GM18909 (cell line): Measurements from ENCODE around the gene EFEMP1.

Experiments used
- ATAC-seq: cut with Tn5 transposase; IDR thresholded peaks from one replicate; pipeline ENCODE4 v1.9.1; 2021; ENCODE audit warnings: mild to moderate bottlenecking; ENCODE audit not compliant: unreplicated experiment, poor library complexity

The EFEMP1 gene

DNA sequence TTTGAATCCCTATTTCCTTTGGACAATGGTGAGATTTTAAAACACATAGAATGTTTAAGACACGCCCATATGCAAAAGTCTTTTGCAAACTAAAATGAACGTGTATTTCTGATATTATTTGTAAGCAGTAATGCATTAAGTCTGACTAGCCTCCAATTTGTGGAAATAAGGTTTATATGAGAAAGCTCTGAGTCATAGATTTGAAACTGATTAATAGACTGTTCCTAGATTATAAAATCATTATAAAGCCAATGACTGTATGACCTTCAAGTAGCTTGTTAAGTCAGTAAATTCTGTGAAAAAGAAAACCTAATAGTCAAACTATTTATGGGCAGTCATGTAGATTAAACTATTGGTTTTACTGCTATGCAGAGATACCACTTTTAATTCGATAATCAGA lies 12.8 kb upstream of the EFEMP1 start:
- no peak for ATAC-seq

DNA sequence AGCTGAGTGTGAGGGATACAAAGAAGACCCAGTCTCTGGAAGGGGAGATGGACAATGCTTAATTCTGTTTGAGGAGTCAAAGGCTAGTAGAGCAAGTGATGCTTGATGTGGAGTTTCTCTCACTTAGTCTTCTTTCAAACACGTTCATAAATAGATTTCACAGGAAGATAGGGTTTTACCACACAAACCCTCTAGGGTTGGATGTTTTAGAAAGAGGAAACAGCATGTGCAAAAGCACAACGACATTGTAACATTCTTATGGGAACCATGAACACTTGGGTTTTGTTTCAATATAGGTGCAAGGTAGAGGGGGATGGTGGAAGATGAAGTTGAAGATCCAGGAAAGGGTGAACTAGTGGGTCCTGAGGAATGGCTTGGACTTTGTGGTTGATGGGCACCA lies 10.8 kb upstream of the EFEMP1 start:
- ATAC-seq = no peak

GRCh38 chr2:55932843-55933242 lies 9.3 kb upstream of the EFEMP1 start:
- no peak for ATAC-seq

DNA sequence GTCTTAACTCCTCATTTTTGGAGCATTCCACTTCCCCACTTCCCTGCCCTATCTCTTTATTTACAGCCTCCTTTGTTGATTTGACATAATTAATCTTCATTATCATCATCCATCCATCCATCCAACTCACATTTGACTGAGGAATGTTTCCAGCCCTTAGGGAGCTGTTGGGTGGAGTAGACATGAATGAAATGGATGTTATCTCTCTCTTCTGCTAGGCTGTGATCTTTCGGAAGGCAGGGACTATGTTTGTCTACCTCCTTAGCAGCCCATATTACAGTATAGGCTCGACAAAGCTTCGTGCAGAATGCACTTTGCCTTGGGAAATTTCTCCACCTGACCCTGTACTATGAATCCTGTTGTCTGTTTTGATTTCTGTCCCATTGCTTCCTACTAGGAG lies 7.7 kb upstream of the EFEMP1 start:
- ATAC-seq = no peak

DNA sequence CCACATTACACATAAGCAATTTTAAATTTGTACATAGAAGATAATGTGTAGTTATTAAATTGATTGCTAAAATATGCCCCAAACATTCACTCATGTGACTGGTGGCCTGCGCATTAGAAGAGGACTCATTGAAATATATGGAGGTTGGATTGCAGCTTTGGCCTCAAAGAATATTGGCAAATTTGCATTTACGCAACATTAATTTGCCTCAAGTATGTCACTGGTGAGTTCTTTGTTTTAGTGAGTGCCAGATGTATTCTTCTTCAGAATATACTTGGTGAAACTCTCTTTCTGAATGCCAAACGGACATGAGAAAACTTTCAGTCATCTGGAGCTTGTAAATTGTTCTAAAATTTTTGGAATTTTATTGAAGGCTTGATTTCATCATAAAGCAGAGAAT lies 5.9 kb upstream of the EFEMP1 start:
- ATAC-seq = no peak

GRCh38 chr2:55926974-55927373 lies 3.4 kb upstream of the EFEMP1 start:
- ATAC-seq = no peak

GRCh38 chr2:55926246-55926645 lies 2.7 kb upstream of the EFEMP1 start:
- ATAC-seq = no peak

GRCh38 chr2:55923982-55924321 lies 370 bp upstream of the EFEMP1 start:
- no peak for ATAC-seq

GRCh38 chr2:55922291-55922907 lies 1.2 kb downstream of the EFEMP1 start:
- ATAC-seq = peak; percentile 10

- no peak for ATAC-seq
Measured at GRCh38 chr2:55919574-55919973, 4.0 kb downstream of the EFEMP1 start.

DNA sequence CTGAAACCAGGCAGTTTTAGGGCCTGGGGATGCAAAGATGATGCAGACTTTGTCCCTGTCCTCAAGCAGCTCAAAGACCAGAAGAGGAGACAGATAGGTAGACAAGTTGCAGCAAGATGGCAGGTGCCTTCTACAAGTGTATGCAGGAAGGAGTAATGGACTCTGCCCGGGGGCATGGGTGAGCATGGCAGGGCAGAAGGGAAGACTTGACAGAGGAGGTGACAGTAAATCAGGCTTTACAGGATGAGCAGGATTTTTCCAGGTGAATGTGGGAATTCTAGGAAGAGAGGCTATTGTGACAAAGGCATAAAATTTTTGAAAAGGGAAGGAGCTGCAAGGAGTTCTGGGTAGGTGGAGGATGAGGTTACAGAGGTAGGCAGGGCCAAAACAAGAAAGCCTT lies 4.7 kb downstream of the EFEMP1 start:
- ATAC-seq = no peak

DNA sequence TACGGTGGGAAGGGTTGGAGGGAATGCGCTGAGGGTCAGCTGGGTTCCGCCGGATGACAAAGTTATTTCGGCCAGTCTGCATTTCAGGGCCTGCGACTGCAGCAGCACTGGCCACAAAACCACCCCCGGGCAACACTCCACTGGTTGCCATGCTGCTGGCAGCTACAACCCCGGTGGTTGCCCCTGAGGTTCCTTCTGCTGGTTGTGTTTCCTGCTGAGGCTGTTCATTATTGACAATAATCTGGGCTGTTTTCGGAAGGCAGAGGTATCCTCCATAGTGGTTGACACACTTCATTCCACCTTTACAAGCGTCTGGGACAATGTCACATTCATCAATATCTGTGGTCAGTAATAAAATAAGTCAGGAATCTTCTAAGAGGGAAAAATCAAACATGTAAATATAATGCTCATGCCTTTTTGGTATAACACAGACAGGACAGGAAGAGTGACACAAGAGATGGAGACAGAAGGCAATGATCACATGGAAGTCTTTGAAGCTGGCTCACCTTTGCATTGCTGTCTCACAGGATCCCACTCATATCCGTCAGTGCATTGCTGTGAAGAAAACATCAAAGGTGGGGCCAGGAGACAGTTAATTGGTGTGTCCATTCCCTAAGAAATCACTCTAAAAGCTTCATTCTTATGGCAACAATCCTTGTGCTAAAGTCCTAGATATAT lies 5.7 kb downstream of the EFEMP1 start:
- ATAC-seq = no peak

- ATAC-seq = no peak
Measured at GRCh38 chr2:55917117-55917516, 6.5 kb downstream of the EFEMP1 start.

DNA sequence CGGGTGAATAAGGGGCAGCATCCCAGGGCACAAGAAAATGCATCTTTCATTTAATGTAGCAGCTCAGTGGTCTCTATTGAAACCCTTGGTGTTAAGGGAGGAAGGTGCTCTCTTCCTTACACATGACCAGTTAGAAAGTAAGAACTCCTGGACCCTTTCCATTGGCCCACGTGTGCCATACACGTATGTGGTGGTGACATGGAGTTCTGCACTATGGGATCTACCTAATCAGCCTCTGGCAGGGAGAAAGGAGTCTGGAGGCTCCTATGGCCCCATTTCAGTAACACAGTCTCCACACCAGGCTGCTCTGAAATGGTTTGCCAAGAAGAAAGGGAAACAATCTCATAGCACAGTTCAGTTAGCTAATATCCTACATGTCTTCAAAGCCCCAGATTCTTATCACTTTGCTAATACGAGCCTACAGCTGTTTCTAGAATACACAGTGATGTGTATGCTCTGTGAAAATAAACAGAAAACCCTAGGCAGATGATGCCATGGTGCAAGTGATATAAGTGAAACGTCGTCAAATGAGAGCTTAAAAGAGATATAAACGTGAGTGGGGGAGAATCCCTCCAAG lies 7.0 kb downstream of the EFEMP1 start:
- no peak for ATAC-seq

GRCh38 chr2:55914786-55915185 lies 8.8 kb downstream of the EFEMP1 start:
- ATAC-seq = no peak

- no peak for ATAC-seq
Measured at GRCh38 chr2:55912926-55913325, 10.7 kb downstream of the EFEMP1 start.

- no peak for ATAC-seq
Measured at GRCh38 chr2:55910077-55910476, 13.5 kb downstream of the EFEMP1 start.

GRCh38 chr2:55907686-55908085 lies 15.9 kb downstream of the EFEMP1 start:
- ATAC-seq = no peak

GRCh38 chr2:55906993-55907392 lies 16.6 kb downstream of the EFEMP1 start:
- ATAC-seq = no peak

GRCh38 chr2:55903727-55904126 lies 19.9 kb downstream of the EFEMP1 start:
- ATAC-seq = no peak

GRCh38 chr2:55902971-55903370 lies 20.6 kb downstream of the EFEMP1 start:
- no peak for ATAC-seq

DNA sequence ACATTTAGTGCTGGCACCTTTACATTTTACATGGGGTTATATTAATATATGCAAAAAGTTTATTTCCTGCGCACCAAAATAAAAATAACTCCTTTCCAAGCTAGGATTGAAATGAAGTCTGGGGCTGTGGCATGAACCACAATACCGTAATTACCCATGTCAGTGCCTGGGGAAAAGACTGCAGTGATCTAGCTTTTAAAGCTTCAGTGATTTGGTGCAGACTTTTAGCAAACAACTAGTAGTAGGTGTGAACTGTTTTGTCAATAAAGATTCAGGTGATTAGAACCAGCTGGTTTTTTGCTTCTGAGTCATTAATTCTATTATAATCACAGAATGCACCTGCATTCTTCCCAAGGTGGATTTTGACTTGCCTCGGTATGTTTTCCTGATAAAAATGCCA lies 21.2 kb downstream of the EFEMP1 start:
- no peak for ATAC-seq
